HEK293 (cell line): ENCODE measurements around the gene WWOX.

Experiments used
- CTCF ChIA-PET: fragments of 350-600 bp; formaldehyde crosslinking; extraction: SDS; loops from one replicate; lab custom pipeline; 2021; ENCODE audit warnings: antibody characterized with exemption; lab: Yijun Ruan, JAX
- POLR2A ChIA-PET: fragments of 300-600 bp; formaldehyde crosslinking; extraction: SDS; loops from one replicate; lab custom pipeline; 2020; ENCODE audit warnings: antibody characterized with exemption, inconsistent platforms; lab: Yijun Ruan, JAX
- H3K27ac ChIP-seq: fragments of 200-500 bp; sonication (Bioruptor generic); 2 replicates; pipeline ENCODE4 v1.5.1; 2014; ENCODE audit warnings: low read depth, low read length, control low read depth, inconsistent platforms; ENCODE audit errors: extremely low read depth
- H3K36me3 ChIP-seq, 2 experiments: fragments of 200-500 bp in 1 of 2; sonication (Bioruptor generic) in 1 of 2; 1 replicate in 1 of 2; 2 replicates in 1 of 2; pipeline ENCODE4 v1.5.1; 2014 to 2017; ENCODE audit warnings: inconsistent platforms in 2 of 2, low read length in 2 of 2; ENCODE audit not compliant: control insufficient read depth in 2 of 2, insufficient read depth in 1 of 2
- H3K4me1 ChIP-seq: fragments of 200-500 bp; sonication (Bioruptor generic); 2 replicates; pipeline ENCODE4 v1.5.1; 2014; ENCODE audit warnings: mild to moderate bottlenecking, low read length, inconsistent platforms; ENCODE audit not compliant: control insufficient read depth, insufficient read depth
- H3K4me3 ChIP-seq: 2 replicates; pipeline ENCODE4 v1.5.1; 2011; ENCODE audit warnings: low read depth, mild to moderate bottlenecking, control low read depth, low read length, moderate library complexity
- H3K9me3 ChIP-seq: fragments of 200-500 bp; sonication (Bioruptor generic); 2 replicates; pipeline ENCODE4 v1.5.1; 2014; ENCODE audit warnings: low read depth, low read length, inconsistent platforms; ENCODE audit not compliant: control insufficient read depth, insufficient read depth
- HOXA7 ChIP-seq: sonication (generic); formaldehyde crosslinking; IDR thresholded peaks from 2 replicates; pipeline ENCODE4 v1.8.1; 2022; ENCODE audit warnings: missing genetic modification reagents, borderline replicate concordance
- HOXC10 ChIP-seq: sonication (generic); formaldehyde crosslinking; IDR thresholded peaks from 2 replicates; pipeline ENCODE4 v1.8.1; 2023; ENCODE audit warnings: mild to moderate bottlenecking, missing genetic modification reagents
- MYNN ChIP-seq: fragments of 450-650 bp; formaldehyde crosslinking; IDR thresholded peaks from 2 replicates; pipeline ENCODE4 v1.5.1; 2016; ENCODE audit warnings: missing biosample characterization, missing genetic modification characterization, borderline replicate concordance
- SCRT2 ChIP-seq: fragments of 450-650 bp; formaldehyde crosslinking; IDR thresholded peaks from 2 replicates; pipeline ENCODE4 v1.5.1; 2016; ENCODE audit warnings: missing biosample characterization, missing genetic modification characterization
- SP3 ChIP-seq: fragments of 450-650 bp; formaldehyde crosslinking; IDR thresholded peaks from 2 replicates; pipeline ENCODE4 v1.5.1; 2016; ENCODE audit warnings: missing biosample characterization, missing genetic modification characterization
- ZBTB20 ChIP-seq: fragments of 450-650 bp; formaldehyde crosslinking; IDR thresholded peaks from 2 replicates; pipeline ENCODE4 v1.5.1; 2016; ENCODE audit warnings: missing biosample characterization, missing genetic modification characterization
- ZFHX2 ChIP-seq: fragments of 450-650 bp; formaldehyde crosslinking; conservative IDR thresholded peaks from 2 replicates; pipeline ENCODE4 v1.5.1; 2016; ENCODE audit warnings: missing biosample characterization, missing genetic modification characterization
- ZFP41 ChIP-seq: fragments of 450-650 bp; formaldehyde crosslinking; IDR thresholded peaks from 2 replicates; pipeline ENCODE4 v1.5.1; 2016; ENCODE audit warnings: missing biosample characterization, missing genetic modification characterization, borderline replicate concordance
- ZIC2 ChIP-seq: fragments of 450-650 bp; formaldehyde crosslinking; IDR thresholded peaks from 2 replicates; pipeline ENCODE4 v1.5.1; 2016; ENCODE audit warnings: missing biosample characterization, missing genetic modification characterization
- ZNF112 ChIP-seq: fragments of 450-650 bp; formaldehyde crosslinking; IDR thresholded peaks from 2 replicates; pipeline ENCODE4 v1.5.0; 2017; ENCODE audit warnings: missing biosample characterization, missing genetic modification characterization
- ZNF132 ChIP-seq: fragments of 450-650 bp; formaldehyde crosslinking; IDR thresholded peaks from 2 replicates; pipeline ENCODE4 v1.5.1; 2017; ENCODE audit warnings: missing biosample characterization, missing genetic modification characterization, borderline replicate concordance
- ZNF138 ChIP-seq: fragments of 450-650 bp; formaldehyde crosslinking; IDR thresholded peaks from 2 replicates; pipeline ENCODE4 v1.5.1; 2016; ENCODE audit warnings: missing biosample characterization, missing genetic modification characterization, borderline replicate concordance
- ZNF174 ChIP-seq: fragments of 450-650 bp; formaldehyde crosslinking; IDR thresholded peaks from 2 replicates; pipeline ENCODE4 v1.5.0; 2017; ENCODE audit warnings: missing biosample characterization, mild to moderate bottlenecking, missing genetic modification characterization
- ZNF2 ChIP-seq: fragments of 450-650 bp; formaldehyde crosslinking; IDR thresholded peaks from 2 replicates; pipeline ENCODE4 v1.5.1; 2016; ENCODE audit warnings: missing biosample characterization, missing genetic modification characterization
- ZNF266 ChIP-seq: fragments of 450-650 bp; formaldehyde crosslinking; IDR thresholded peaks from 2 replicates; pipeline ENCODE4 v1.5.1; 2016; ENCODE audit warnings: missing biosample characterization, missing genetic modification characterization, low read depth
- ZNF350 ChIP-seq: fragments of 450-650 bp; formaldehyde crosslinking; IDR thresholded peaks from 2 replicates; pipeline ENCODE4 v1.5.0; 2017; ENCODE audit warnings: missing biosample characterization, mild to moderate bottlenecking, missing genetic modification characterization
- ZNF394 ChIP-seq: fragments of 450-650 bp; formaldehyde crosslinking; IDR thresholded peaks from 2 replicates; pipeline ENCODE4 v1.5.1; 2016; ENCODE audit warnings: missing biosample characterization, missing genetic modification characterization, mild to moderate bottlenecking, moderate library complexity, borderline replicate concordance
- ZNF48 ChIP-seq: fragments of 450-650 bp; formaldehyde crosslinking; IDR thresholded peaks from 2 replicates; pipeline ENCODE4 v1.5.1; 2016; ENCODE audit warnings: missing biosample characterization, missing genetic modification characterization
- ZNF521 ChIP-seq: fragments of 450-650 bp; formaldehyde crosslinking; IDR thresholded peaks from 2 replicates; pipeline ENCODE4 v1.5.1; 2017; ENCODE audit warnings: missing biosample characterization, mild to moderate bottlenecking, missing genetic modification characterization
- ZNF555 ChIP-seq: fragments of 450-650 bp; formaldehyde crosslinking; conservative IDR thresholded peaks from 2 replicates; pipeline ENCODE4 v1.5.1; 2017; ENCODE audit warnings: missing biosample characterization, mild to moderate bottlenecking, missing genetic modification characterization, inconsistent platforms
- ZNF585B ChIP-seq: fragments of 450-650 bp; formaldehyde crosslinking; IDR thresholded peaks from 2 replicates; pipeline ENCODE4 v1.5.1; 2016; ENCODE audit warnings: missing biosample characterization, missing genetic modification characterization
- ZNF624 ChIP-seq: fragments of 450-650 bp; formaldehyde crosslinking; IDR thresholded peaks from 2 replicates; pipeline ENCODE4 v1.5.1; 2017; ENCODE audit warnings: missing biosample characterization, missing genetic modification characterization
- ZNF660 ChIP-seq: fragments of 450-650 bp; IDR thresholded peaks from 2 replicates; pipeline ENCODE4 v1.5.1; 2018; ENCODE audit warnings: missing biosample characterization, mild to moderate bottlenecking, missing genetic modification characterization
- ZNF707 ChIP-seq: fragments of 450-650 bp; formaldehyde crosslinking; IDR thresholded peaks from 2 replicates; pipeline ENCODE4 v1.5.1; 2016; ENCODE audit warnings: missing biosample characterization, missing genetic modification characterization
- ZNF768 ChIP-seq: fragments of 450-650 bp; formaldehyde crosslinking; IDR thresholded peaks from 2 replicates; pipeline ENCODE4 v1.5.1; 2018; ENCODE audit warnings: missing biosample characterization, mild to moderate bottlenecking, missing genetic modification characterization
- ZNF785 ChIP-seq: fragments of 450-650 bp; formaldehyde crosslinking; IDR thresholded peaks from 2 replicates; pipeline ENCODE4 v1.5.1; 2016; ENCODE audit warnings: missing biosample characterization, missing genetic modification characterization
- ZNF830 ChIP-seq: fragments of 450-650 bp; IDR thresholded peaks from 2 replicates; pipeline ENCODE4 v1.5.0; 2018; ENCODE audit warnings: missing biosample characterization, missing genetic modification characterization, low read depth, mild to moderate bottlenecking, moderate library complexity
- ZNF837 ChIP-seq: fragments of 450-650 bp; formaldehyde crosslinking; IDR thresholded peaks from 2 replicates; pipeline ENCODE4 v1.5.1; 2016; ENCODE audit warnings: missing biosample characterization, missing genetic modification characterization
- ZNF843 ChIP-seq: fragments of 450-650 bp; formaldehyde crosslinking; IDR thresholded peaks from 2 replicates; pipeline ENCODE4 v1.5.1; 2016; ENCODE audit warnings: missing biosample characterization, missing genetic modification characterization
- ZSCAN16 ChIP-seq: fragments of 450-650 bp; formaldehyde crosslinking; IDR thresholded peaks from 2 replicates; pipeline ENCODE4 v1.5.1; 2016; ENCODE audit warnings: missing biosample characterization, missing genetic modification characterization
- TF ChIP-seq, protein P1 (sequence below): fragments of 450-650 bp; IDR thresholded peaks from 2 replicates; pipeline ENCODE4 v1.5.1; 2018; ENCODE audit warnings: missing biosample characterization, missing genetic modification characterization
- TF ChIP-seq, protein P2 (sequence below): IDR thresholded peaks from 2 replicates; pipeline ENCODE4 v1.6.1; 2011; ENCODE audit warnings: mild to moderate bottlenecking, low read depth, low read length, borderline replicate concordance

The WWOX gene

DNA sequence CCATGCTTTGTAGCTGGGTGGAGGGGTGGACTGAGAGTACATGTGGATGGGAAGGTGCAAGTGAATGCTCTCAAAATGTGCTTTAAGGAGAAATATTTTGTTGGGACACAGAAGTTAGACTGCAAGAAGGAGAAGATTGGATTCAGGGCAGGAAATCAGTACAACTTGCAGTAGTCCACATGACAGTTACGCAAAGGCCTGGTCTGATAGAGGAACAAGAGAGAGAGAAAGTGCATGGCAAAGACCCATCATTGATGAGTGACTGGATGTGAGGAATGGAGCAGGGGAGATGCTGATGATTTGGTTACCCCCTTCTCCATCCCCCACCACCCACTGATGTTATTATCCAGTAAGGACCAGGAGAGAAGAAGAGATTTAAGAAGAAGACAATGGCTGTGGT, 1028.3 kb downstream of the WWOX start:
- ChIA-PET POLR2A (no interaction called here), CTCF (interaction anchor here (0.6 kb wide), 1 partner anchor 168 kb away, joined by 4 read pairs; no protein-coding TSS in a partner anchor)
- no peaks in the 10 kb centered on the region for H3K4me1 ChIP-seq
- H3K27ac ChIP-seq, result no peak overlapping the region
- no peaks in the 10 kb centered on the region for H3K36me3 ChIP-seq
- H3K4me3 ChIP-seq, result no peak overlapping the region
- TF ChIP-seq ZFHX2 (no peak), ZNF2 (tag by site-specific recombination) (no peak)
- TF ChIP-seq, protein P1, sequence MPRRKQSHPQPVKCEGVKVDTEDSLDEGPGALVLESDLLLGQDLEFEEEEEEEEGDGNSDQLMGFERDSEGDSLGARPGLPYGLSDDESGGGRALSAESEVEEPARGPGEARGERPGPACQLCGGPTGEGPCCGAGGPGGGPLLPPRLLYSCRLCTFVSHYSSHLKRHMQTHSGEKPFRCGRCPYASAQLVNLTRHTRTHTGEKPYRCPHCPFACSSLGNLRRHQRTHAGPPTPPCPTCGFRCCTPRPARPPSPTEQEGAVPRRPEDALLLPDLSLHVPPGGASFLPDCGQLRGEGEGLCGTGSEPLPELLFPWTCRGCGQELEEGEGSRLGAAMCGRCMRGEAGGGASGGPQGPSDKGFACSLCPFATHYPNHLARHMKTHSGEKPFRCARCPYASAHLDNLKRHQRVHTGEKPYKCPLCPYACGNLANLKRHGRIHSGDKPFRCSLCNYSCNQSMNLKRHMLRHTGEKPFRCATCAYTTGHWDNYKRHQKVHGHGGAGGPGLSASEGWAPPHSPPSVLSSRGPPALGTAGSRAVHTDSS, result no peak
- H3K9me3 ChIP-seq, result no peaks in the 10 kb centered on the region

DNA sequence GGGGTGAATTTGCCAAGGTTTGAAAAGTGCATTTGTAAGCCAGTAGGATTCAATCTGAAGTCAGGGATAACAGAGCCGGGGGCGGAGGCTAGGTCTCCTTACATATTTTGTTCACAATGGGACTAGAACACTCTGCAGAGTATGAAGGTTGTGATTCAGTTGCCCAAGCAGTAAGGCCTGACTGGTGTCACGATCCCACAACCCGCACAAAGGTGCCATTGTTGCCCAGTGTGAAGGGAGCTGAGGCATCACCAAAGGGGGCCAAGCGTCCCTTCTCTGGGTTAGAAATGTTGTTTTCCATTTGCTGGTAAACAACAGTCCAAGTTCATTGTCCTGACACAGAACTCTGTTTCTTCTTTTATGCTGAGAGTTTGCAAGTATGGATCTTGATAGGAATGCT, 1029.3 kb downstream of the WWOX start:
- H3K9me3 ChIP-seq, result no peaks in the 10 kb centered on the region
- no peak overlapping the region for H3K27ac ChIP-seq
- H3K4me1 ChIP-seq, result no peaks in the 10 kb centered on the region
- TF ChIP-seq ZBTB20 (no peak), ZNF266 (tag by site-specific recombination) (no peak), ZNF660 (tag by site-specific recombination) (no peak), HOXA7 (CRISPR knock-in tag) (no peak), HOXC10 (CRISPR knock-in tag) (no peak), ZFHX2 (no peak), ZNF555 (tag by site-specific recombination) (no peak), ZNF768 (no peak), ZFP41 (tag by site-specific recombination) (no peak), ZNF837 (tag by site-specific recombination) (no peak), ZNF585B (tag by site-specific recombination) (no peak), SCRT2 (tag by site-specific recombination) (no peak), ZSCAN16 (no peak), ZNF707 (tag by site-specific recombination) (no peak), ZNF785 (tag by site-specific recombination) (no peak)
- no peak overlapping the region for H3K4me3 ChIP-seq
- CTCF ChIA-PET, result no interaction called here
- POLR2A ChIA-PET, result no interaction called here
- no peaks in the 10 kb centered on the region for H3K36me3 ChIP-seq

DNA sequence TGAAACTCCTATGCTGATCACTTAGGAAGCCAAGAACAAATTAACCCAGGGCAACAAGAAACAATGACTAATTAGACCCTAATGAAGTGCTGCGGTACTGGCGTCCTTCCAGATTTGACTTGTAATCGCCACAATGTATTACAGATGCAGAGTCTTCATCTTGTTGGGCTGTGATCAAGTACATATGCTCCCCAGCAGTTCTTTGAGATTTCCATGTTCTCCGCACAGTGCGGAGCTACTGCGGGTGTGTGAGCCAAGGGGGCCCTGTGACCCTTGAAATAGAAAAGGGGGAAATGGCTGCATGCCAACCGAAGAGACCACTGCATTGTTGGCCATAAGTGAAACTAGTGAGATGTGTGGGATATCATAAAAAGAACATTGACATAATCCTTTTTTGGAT, 1031.2 kb downstream of the WWOX start:
- no peak for TF ChIP-seq SCRT2 (tag by site-specific recombination)
- TF ChIP-seq, protein P2, sequence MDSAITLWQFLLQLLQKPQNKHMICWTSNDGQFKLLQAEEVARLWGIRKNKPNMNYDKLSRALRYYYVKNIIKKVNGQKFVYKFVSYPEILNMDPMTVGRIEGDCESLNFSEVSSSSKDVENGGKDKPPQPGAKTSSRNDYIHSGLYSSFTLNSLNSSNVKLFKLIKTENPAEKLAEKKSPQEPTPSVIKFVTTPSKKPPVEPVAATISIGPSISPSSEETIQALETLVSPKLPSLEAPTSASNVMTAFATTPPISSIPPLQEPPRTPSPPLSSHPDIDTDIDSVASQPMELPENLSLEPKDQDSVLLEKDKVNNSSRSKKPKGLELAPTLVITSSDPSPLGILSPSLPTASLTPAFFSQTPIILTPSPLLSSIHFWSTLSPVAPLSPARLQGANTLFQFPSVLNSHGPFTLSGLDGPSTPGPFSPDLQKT, result no peak
- no peak for TF ChIP-seq ZNF132
- no peak for TF ChIP-seq ZNF174 (tag by site-specific recombination)
- no peak for TF ChIP-seq ZNF624 (tag by site-specific recombination)
- TF ChIP-seq ZNF394 (tag by site-specific recombination), result no peak
- no peak for TF ChIP-seq ZNF112 (tag by site-specific recombination)
- no peak for TF ChIP-seq ZNF48 (tag by site-specific recombination)
- TF ChIP-seq ZNF138 (tag by site-specific recombination), result no peak
- no peak for TF ChIP-seq ZNF707 (tag by site-specific recombination)
- TF ChIP-seq MYNN (tag by site-specific recombination), result no peak
- no peak for TF ChIP-seq ZNF350 (tag by site-specific recombination)
- TF ChIP-seq SP3 (tag by site-specific recombination), result no peak
- TF ChIP-seq ZNF843 (tag by site-specific recombination), result no peak
- no peak for TF ChIP-seq ZNF521 (tag by site-specific recombination)
- no peak for TF ChIP-seq ZIC2 (tag by site-specific recombination)
- TF ChIP-seq, protein P1, result no peak
- no peak for TF ChIP-seq ZNF830 (tag by site-specific recombination)
- ChIA-PET CTCF (interaction anchor here (0.7 kb wide), 1 partner anchor 1331 kb away, joined by 6 read pairs; no protein-coding TSS in a partner anchor), POLR2A (no interaction called here)
- no peak overlapping the region for H3K4me3 ChIP-seq
- H3K4me1 ChIP-seq, result no peaks in the 10 kb centered on the region
- H3K27ac ChIP-seq, result no peak overlapping the region
- H3K36me3 ChIP-seq, result no peaks in the 10 kb centered on the region
- no peaks in the 10 kb centered on the region for H3K9me3 ChIP-seq
